GM21619 (cell line): ENCODE data around the gene F10.
"Not testable (repeated sequence)": the region's sequence is repeated elsewhere in the genome, so short reads cannot be mapped to it uniquely, and the experiment has no call there.

Experiments
- ATAC-seq: cut with Tn5 transposase; IDR thresholded peaks from one replicate; pipeline ENCODE4 v1.9.1; 2021; ENCODE audit not compliant: unreplicated experiment

F10 gene

DNA sequence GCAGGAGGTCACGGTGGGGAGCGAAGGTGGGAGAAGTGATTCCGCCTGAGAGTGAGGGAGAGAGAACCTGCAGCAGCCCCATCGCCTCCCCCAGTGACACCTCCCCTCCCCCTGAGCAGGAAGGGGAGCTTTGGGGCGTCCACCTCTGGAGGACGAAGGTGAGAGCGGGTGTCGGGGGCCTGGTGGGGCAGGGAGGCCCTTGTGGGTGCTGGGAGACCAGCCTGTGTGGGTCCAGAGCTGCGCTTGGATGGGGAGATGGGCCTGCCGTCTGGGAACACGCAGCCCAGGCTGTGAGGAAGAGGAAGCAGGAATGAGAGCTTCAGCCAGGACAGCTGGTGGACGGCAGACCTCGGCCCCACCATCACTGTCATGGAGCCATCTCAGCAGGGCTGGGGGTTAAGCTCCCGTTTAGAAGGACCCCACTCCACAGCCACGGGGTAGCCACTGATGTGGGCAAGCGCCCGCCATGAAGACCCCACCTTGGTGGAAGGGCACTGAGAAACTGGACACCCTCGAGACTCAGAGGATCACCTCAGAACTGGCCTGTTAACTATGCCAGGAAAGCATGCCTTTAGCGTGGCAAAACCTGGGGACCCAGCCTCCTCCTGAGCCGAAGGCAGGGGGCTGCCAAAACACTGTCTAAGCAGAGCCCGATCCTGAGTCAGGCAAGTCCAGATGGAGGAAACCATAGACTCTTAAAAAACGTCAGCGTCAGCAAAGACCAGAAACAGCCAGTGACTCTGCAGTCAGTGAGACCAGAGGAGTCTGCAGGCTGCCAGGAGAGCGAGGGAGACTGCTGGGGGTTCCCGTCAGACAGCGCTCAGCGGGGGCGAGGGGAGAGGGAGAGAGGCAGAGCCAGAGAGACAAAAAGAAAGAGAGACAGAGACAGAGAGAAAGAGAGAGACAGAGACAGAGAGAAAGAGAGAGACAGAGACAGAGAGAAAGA is 29.4 kb downstream of the F10 start:
- ATAC-seq, result no peak

DNA sequence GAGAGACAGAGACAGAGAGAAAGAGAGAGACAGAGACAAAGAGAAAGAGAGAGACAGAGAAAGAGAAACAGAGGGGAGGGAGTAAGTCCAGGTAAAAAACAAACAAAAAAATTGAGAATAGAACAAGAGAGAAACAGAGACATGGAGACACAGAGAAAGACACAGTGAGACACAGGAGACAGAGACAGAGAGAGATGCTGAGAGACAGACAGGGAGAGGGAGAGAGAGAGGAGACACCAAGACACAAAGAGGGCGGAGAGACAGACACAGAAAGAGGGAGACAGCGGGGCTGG is 30.0 kb downstream of the F10 start:
- no peak for ATAC-seq

DNA sequence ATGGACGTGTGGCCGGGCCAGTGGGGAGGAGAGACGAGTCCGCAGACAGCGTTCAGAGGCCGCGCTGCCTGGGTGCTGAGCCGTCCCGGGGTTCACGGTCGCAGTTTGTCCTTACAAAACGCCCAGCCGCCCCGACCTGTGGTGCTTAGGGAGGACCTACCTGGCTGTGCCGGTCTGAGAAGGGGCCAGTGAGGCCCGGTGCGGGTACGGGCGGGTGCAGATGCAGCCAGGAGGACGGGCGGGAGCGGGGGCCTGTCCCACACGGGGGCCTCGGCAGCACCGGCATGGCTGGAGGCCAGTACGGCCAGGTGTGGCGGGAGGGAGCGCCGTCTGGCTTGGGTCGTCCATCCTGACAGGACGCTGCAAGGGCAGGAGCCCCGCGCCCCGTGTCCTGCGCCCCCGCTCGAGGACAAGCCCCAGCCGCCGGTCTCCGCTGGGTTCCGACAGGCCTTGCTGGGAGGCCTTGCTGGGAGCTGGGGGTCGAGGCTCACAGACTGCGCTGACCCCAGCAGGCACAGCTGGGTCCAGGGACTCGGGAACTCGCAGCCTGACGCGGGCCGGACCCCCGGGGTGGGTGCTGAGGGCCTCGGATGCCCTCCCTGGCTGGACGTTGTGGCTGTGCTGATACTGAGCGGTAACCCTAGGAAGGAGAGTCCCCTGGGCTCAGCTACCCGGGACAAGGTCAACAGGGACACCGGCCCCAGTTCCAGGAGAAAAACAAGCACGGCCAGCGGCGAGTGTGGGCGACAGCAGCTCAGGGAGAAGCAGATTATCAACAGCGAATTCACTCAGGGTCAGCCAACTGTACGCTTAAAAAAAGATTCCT is 30.6 kb downstream of the F10 start:
- peak; percentile 25 for ATAC-seq

DNA sequence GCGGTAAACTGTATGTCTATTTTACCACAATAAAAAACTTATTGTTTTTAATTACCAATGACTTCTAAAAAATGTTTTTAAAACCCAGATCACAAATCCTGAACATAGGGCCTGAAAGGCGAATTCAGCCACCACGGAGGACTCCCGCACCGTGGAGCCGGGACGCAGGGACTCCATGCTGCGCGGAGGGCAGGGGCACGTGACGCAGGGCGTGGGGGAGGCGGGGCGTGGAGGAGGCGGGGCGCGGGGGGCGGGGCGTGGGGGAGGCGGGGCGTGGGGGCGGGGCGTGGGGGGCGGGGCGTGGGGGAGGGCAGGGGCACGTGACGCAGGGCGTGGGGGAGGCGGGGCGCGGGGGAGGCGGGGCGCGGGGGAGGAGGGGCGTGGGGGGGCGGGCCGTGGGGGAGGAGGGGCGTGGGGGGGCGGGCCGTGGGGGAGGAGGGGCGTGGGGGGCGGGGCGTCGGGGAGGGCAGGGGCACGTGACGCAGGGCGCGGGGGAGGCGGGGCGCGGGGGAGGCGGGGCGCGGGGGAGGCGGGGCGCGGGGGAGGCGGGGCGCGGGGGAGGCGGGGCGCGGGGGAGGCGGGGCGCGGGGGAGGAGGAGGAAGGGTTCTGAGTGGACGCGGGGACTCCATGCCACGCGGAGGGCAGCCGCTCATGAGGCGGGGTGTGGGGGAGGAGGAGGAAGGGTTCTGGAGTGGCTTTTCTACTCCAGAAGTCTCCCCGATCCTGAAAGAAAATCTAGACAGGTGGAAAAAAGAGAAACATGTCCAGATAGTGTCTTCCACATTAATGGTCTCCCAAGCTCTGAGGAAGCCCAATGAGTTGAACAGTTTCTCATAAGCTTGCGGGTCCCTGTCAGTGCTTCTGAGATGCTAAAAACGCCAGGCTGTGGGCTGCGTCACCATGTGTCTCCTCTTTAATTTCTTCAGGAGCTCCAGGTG is 31.5 kb downstream of the F10 start:
- peak; percentile 52 for ATAC-seq

DNA sequence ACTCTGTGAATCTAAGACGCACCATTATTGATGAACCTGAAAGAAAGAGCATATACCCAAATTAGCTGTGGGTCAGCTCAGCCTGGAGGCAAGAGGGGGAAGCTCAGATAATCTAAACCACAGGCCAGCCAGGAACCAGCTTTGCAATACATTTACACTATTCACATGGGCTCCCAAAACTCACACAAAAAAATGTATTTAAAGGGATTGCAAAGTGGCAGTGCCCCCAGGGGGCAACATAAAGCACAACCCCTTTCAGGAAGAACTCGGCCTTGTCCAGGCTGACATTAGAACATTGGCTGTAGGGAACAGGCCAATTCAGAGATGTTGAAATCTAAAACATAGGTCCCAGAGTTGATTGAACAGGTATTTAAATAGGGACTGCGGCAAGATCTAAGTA is 32.6 kb downstream of the F10 start:
- ATAC-seq, result no peak

DNA sequence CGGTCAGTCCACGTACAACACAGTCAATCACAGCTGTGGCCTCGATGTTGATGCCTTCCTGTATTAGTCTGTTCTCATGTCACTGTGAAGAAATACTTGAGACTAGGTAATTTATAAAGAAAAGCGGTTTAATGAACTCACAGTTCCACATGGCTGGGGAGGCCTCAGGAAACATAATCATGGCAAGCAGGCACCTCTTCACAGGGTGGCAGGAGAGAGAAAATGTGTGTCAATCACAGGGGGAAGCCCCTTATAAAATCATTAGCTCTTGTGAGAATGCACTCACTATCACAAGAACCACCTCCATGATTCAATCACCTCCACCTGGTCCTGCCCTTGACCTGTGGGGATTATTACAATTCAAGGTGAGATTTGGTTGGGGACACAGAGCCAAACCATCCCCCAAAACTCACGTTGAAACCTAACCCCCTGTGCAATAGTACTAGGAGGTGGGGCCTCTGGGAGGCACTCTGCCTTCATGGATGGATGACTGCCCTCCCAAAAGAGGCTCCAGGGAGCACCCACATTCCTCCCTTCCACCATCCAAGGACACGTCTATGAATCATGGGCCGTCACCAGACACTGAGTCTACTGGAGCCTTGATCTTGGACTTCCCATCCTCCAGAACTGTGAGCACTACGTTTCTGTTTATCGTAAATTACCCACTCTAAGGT is 33.5 kb downstream of the F10 start:
- ATAC-seq, result no peak

DNA sequence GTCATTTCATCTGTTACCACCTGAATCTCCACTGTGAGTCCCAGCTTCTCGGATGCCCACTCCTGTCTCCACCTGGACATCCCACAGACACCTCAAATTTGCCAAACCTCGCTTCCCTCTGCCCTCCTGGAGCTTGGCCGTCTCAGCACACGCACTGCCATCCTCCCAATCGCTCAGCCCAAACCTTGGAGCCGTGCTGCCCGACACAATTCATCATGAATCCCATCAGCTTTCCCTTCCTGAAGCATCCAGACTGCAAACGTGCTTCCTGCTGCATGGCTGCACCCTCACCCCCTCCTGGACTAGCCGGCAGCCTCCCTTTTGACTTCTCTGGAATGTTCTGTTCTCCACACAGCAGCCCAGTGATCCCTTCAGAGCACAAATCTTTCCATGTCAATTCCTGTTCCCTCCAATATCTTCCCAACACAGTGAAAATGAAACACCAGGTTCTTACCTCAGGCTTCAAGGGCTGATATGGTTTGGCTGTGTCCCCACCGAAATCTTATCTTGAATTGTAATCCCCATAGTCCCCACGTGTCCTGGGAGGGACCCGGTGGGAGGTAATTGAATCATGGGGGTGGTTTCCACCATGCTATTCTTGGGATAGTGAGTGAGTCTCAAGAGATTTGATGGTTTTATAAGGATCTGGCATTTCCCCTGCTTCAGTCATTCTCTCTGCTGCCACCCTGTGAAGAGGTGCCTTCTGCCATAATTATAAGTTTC is 34.8 kb downstream of the F10 start:
- ATAC-seq, result no peak

DNA sequence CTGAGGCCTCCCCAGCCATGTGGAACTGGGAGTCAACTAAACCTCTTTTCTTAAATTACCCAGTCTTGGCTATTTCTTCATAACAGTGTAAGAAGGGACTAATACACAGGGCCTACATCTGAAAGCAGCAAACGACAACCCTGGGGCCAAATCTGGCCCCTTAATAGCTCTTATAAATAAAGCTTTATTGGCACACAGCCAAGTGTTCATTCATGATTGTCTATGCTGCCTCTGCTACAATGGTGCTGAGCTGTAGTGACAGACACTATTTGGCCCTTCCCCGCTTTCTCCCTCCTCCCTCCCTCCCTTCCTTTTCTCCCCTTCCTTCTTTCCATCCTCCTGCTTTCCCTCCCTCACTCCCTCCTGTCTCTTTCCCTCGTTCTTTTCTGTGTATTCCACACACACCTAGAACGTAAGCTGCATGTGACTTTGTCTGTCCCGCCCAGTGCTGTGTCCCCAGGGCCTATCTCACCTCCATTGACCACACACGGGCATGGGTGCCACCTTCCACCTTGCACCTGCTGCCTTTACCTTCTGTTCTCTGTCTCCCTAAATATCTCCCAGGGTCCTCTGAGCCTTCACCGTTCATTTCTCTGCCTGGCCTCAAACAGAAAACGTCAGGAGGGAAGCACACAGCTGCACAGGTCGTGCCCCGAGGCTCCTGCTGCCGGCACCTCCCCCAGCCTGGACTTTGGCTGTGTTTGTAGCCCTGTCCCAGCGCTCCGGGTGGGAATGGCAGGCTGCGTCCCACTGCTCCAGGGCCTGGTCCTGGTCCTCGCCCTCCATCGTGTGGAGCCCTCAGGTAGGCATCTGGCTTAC is 35.5 kb downstream of the F10 start, which contains the start of gene PROZ:
TSS of gene PROZ (plus strand) at position 720 of the 819 bp plus-strand sequence. CDS start at position 733, 13 bp downstream.
- no peak for ATAC-seq

DNA sequence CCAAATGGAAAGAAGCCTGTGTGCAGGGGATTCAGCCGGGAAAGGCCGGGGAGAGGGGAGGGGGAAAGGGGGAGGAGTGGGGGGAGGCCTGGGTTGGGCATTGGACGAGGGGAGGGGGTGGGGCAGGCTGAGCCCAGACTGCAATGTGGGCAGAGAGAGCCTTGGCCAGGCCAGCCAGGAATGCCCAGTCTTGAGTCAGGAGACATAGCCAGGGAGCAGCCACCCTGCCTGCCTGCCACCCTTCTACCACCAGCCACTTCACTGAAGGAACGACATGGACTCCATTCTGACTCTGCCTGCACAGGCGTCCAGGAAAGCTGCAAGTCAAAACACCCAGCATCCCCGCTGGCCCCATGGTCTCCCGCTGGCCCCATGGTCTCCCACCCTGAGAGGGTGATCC is 36.3 kb downstream of the F10 start:
- no peak for ATAC-seq

DNA sequence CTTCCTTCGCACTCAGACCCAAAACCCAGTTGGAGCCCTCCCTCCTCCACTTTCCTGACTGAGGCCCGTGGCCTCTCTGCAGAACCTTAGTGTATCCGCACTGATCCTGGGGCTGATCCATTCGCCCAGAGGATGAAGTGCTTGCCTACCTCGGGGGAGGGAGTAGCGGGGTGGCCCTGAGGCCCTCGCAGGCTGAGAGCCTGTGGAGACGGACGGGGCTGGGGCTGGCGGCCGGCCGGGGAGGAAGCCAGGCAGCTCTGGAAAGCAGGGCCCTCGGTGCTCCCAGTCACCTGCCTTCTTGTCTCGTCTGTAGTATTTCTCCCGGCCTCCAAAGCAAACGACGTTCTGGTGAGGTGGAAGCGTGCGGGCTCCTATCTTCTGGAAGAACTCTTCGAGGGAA is 37.1 kb downstream of the F10 start:
- no peak for ATAC-seq

DNA sequence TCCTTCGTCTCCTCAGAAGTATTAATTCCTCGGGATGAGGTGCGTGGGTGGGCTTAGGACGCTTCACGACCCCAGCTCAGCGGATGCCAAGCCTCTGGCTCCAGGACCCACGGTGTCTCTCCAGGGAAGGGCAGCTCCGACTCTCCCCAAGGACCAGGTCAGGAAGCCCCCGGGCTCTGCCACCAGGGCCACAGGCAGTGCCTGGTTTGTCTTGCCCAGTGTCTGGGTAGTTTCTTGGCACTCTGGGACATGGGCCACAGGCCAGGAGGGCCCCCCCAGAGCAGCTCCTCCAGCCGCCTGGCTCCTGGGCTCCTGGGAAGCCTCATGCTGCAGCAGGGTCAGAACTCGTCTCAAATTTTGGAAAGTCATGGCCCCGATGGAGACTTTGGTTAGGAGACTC is 38.4 kb downstream of the F10 start:
- ATAC-seq, result no peak

DNA sequence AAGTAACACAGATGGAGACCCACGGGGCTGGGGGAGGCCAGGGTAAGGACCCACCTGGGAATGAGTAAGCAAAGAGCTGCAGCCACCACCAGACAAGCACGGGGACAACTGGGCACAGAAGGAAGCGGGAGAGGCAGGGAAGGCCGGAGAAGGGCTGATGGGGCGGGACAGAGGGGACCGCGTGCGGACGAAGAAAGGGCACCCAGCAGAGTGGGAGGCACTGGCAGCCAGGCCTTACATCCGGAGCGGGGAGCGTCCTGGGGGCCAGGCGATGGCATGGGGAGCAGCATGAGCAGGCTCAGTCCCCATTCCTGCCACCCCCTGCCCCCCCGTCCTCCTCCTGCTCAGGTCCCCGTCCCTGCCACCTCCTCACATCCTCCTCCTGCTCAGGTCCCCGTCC is 38.8 kb downstream of the F10 start:
- ATAC-seq, result no peak

DNA sequence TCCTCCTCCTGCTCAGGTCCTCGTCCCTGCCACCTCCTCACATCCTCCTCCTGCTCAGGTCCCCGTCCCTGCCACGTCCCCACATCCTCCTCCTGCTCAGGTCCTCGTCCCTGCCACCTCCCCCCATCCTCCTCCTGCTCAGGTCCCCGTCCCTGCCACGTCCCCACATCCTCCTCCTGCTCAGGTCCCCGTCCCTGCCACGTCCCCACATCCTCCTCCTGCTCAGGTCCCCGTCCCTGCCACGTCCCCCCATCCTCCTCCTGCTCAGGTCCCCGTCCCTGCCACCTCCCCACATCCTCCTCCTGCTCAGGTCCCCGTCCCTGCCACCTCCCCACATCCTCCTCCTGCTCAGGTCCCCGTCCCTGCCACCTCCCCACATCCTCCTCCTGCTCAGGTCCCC is 39.4 kb downstream of the F10 start:
- ATAC-seq, result not testable (repeated sequence)

DNA sequence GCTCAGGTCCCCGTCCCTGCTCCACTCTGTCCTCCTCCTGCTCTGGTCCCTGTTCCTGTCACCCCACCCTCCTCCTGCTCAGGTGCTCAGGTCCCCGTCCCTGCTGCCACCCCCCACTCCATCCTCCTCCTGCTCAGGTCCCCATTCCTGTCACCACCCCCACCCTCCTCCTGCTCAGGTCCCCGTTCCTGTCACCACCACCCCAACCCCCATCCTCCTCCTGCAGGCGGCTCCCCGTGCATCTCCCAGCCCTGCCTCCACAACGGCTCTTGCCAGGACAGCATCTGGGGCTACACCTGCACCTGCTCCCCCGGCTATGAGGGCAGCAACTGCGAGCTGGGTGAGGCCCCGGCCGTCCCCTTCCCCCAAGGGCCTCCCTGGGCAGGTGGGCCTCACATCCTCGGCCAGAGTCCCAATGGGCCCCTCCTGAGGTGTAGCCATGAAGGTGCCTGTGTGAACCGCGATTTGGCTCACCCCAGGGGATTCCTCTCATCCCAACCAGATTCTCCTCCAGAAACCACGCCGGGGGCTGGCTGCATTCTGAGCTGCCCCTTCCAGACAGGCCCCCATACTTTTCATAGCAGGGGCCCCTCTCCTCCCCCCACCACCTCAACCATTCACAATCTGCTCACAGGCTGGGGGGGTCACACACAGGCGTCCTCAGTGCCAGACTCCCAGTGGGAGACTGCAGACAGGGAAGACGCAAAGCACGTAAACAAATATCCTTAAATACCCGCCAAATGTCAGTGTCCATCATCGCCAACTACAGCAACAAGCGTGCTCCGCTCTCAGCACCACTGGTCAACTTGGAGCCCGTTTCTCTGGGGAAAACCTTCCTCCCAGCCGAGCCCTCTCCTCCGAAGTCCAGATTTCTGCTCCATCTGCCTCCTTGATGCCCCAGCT is 40.4 kb downstream of the F10 start:
- ATAC-seq, result no peak

DNA sequence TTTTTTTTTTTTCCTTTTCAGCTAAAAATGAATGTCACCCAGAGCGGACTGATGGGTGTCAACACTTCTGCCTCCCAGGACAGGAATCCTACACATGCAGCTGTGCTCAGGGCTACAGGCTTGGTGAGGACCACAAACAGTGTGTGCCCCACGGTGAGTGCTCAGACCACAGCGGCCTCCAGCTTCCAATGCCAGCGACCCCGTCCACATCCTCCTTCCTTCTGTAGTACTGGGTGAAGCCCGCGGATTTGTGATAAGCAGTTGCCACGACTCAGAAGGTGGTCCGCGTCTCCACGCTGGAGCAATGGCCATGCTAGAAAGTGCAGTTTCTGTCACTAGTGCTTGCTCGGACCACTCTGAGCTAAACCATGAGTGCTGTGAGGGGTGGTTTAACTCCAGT is 41.9 kb downstream of the F10 start:
- no peak for ATAC-seq

DNA sequence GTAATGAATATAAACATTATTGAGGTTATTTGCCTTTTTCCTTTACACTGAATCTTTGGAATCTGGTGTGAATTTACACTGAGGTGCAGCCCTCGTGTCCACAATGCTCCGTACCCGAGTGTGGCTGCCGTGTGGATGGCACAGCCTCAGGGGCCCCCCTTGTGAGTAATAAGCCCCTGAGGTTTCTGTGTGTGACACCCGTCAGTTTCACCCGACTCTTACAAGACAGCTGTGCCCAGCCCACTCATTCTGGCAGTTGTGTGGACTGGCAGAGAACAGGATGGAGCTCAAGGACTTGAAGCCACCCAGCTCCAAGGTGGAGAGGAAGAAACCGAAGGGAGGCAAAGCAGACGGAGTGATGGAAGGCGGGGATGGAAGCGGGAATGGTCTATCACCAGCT is 43.7 kb downstream of the F10 start:
- ATAC-seq, result no peak

DNA sequence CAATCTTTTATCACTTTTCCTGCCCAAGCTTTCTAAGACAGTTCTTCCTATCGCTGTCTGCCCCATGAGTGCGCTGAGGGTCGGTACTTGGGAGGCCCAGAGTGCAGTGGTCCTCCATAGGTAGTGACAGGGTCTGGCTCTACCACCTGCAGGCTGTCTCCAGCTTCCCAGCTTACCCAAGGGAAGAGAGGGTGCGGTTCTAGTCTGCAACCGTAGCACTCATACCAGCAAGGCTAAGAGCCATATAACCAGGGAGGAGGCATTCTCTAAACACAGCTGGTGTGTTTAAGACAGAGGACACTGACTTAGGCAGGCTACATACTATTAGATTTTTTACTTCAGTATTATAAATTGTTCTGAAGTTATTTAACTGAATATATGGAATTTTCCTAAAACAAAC is 44.1 kb downstream of the F10 start:
- ATAC-seq, result no peak

DNA sequence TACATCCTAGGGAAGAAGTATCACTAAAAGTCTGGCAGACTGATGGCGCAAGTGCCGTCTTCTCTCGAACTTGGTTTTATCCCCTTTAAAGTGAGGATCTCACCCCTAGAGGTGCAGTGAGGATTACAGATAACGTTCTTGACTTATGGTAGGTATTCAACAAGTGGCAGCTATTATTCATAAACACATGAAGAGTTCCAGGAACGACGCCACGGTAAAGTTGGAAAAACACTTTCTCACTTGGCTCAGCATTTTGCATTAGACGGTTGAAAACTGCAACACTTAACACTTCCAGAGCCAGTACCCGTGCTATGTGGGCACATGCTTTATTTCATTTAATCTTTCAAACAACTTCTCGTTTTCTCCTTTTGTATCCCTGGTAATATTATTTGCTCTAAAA is 44.6 kb downstream of the F10 start:
- no peak for ATAC-seq
